Lung (tissue), 12 donors: Measurements from ENCODE around the gene TYSND1. TPM values are rescaled to one million over a fixed set of nuclear protein-coding genes. Genes with fewer than 3 reads are reported as not detected.
A peak's percentile ranks its signal among the peaks of the same experiment; 100 is the strongest.

Experiments
- ATAC-seq: fragments of 200-7000 bp; cut with Tn5 transposase; one replicate; pipeline ENCODE4 v1.9.1; 2020; ENCODE audit warnings: moderate number of reproducible peaks; ENCODE audit not compliant: insufficient read depth, low FRiP score
- DNase-seq, 3 donors: peaks; one replicate each; pipeline ENCODE4 v3.0.0-alpha.2; 2013 to 2017
- H3K27ac ChIP-seq, 2 donors: one replicate each; pipeline ENCODE4 v1.5.1; 2013; ENCODE audit warnings: mild to moderate bottlenecking in 2 of 2, moderate library complexity in 2 of 2, control low read depth in 1 of 2, inconsistent platforms in 1 of 2, low read depth in 1 of 2, low read length in 1 of 2
- H3K27me3 ChIP-seq, 3 donors: one replicate each; pipeline ENCODE4 v1.5.1; 2013; ENCODE audit warnings: low read length in 2 of 3; ENCODE audit not compliant: control insufficient read depth in 3 of 3, insufficient read depth in 3 of 3
- H3K36me3 ChIP-seq, 4 donors: one replicate each; pipeline ENCODE4 v1.5.1; 2013; ENCODE audit warnings: low read length in 4 of 4, mild to moderate bottlenecking in 1 of 4, moderate library complexity in 1 of 4; ENCODE audit not compliant: control insufficient read depth in 4 of 4, insufficient read depth in 4 of 4
- H3K4me1 ChIP-seq, 5 donors: one replicate each; pipeline ENCODE4 v1.5.1; 2013; ENCODE audit warnings: low read length in 5 of 5, mild to moderate bottlenecking in 2 of 5, moderate library complexity in 1 of 5; ENCODE audit not compliant: control insufficient read depth in 5 of 5, insufficient read depth in 5 of 5
- H3K4me3 ChIP-seq: one replicate; pipeline ENCODE4 v1.5.1; 2013; ENCODE audit warnings: mild to moderate bottlenecking, control low read depth, moderate library complexity
- H3K9ac ChIP-seq, 2 donors: one replicate each; pipeline ENCODE4 v1.5.1; 2013; ENCODE audit warnings: low read length in 2 of 2, control low read depth in 1 of 2; ENCODE audit not compliant: insufficient read depth in 1 of 2
- H3K9me3 ChIP-seq, 4 donors: one replicate each; pipeline ENCODE4 v1.5.1; 2013; ENCODE audit warnings: low read length in 3 of 4, mild to moderate bottlenecking in 1 of 4, moderate library complexity in 1 of 4; ENCODE audit not compliant: control insufficient read depth in 4 of 4, insufficient read depth in 3 of 4
- CTCF ChIP-seq: IDR thresholded peaks from 2 replicates; pipeline ENCODE4 v1.5.1; 2012; ENCODE audit warnings: mild to moderate bottlenecking; ENCODE audit errors: control extremely low read depth, extremely low read depth
- WGBS, 2 donors: extraction: QIAGEN DNeasy Blood & Tissue Kit; methylation state at CpG; one replicate each; pipeline ENCODE4 v1.1.7; 2013; 5-methylcytosine and 5-hydroxymethylcytosine counted together
- polyA plus RNA-seq, 2 donors: library from polyadenylated mRNA; stranded (reverse); fragments of 200-250 nt; gene quantifications; one replicate each; pipeline ENCODE4 v1.2.1, GENCODE V29; 2013
- total RNA-seq, 2 donors: library from RNA; depleted of rRNA in 1 of 2; stranded (reverse); fragments of >200 nt in 1 of 2; gene quantifications; one replicate each; pipeline ENCODE4 v1.2.1, GENCODE V29; 2014 to 2021
- donor health status: control.
- donor health status: control.
- donor health status: Bipolar disorder and iron deficiency.
- donor health status: healthy.
- donor health status: DM: yes; HTN: yes; CAD: no.

TYSND1 gene
- total and polyA plus RNA-seq, 4 donors, result 7.5 to 14.9 (median 9.9) TPM

- H3K4me3 ChIP-seq, result no peak overlapping the region
- no peaks in the 10 kb centered on the region for H3K36me3 ChIP-seq
- no peak for TF ChIP-seq CTCF
- DNase-seq, result no peak
- peaks cover 0 to 3% (median 0%) of the 10 kb centered on the region in 4 donors for H3K9me3 ChIP-seq
- H3K27ac ChIP-seq, result no peak overlapping the region
- no peak for ATAC-seq
- no peak overlapping the region for H3K9ac ChIP-seq
- 76 to 77% methylated on average over 6 of the region's 6 CpGs for WGBS, 2 donors
- H3K27me3 ChIP-seq, result no peaks in the 10 kb centered on the region
- H3K4me1 ChIP-seq, result peaks cover 0 to 3% (median 0%) of the 10 kb centered on the region in 5 donors
These were observed 29.9 kb upstream of the TYSND1 start for GRCh38 chr10:70176441-70176840.

- peaks cover 0 to 3% (median 0%) of the 10 kb centered on the region in 5 donors for H3K4me1 ChIP-seq
- no peak overlapping the region for H3K4me3 ChIP-seq
- H3K9me3 ChIP-seq, result peaks cover 0 to 3% (median 0%) of the 10 kb centered on the region in 4 donors
- DNase-seq (no peak), ATAC-seq (no peak)
- no peak overlapping the region for H3K9ac ChIP-seq
- 77 to 89% methylated on average over 3 of the region's 3 CpGs for whole genome bisulfite sequencing, 2 donors
- no peak overlapping the region for H3K27ac ChIP-seq
- no peaks in the 10 kb centered on the region for H3K36me3 ChIP-seq
- no peak for TF ChIP-seq CTCF
- no peaks in the 10 kb centered on the region for H3K27me3 ChIP-seq
These were observed 29.0 kb upstream of the TYSND1 start for GRCh38 chr10:70175516-70175915.

GRCh38 chr10:70174058-70174741 lies 27.7 kb upstream of the TYSND1 start:
- 17 to 24% methylated on average over 4 of the region's 4 CpGs for WGBS, 2 donors
- no peak for ATAC-seq
- Histone ChIP-seq H3K4me1 (peaks cover 0 to 4% (median 0%) of the 10 kb centered on the region in 5 donors), H3K27ac (peak overlapping the region in 1 of 2 donors; percentile 70), H3K9me3 (no peaks in the 10 kb centered on the region), H3K4me3 (no peak overlapping the region), H3K9ac (no peak overlapping the region), H3K27me3 (no peaks in the 10 kb centered on the region), H3K36me3 (no peaks in the 10 kb centered on the region)
- peak in 1 of 3 donors; percentile 24 for DNase-seq
- no peak for TF ChIP-seq CTCF
